ENCODE data around the gene DGKI. TPM values are rescaled to one million over a fixed set of nuclear protein-coding genes. Genes with fewer than 3 reads are reported as not detected.

Gene DGKI
- polyA plus RNA-seq, 2 of the 4 experiments (the other 2 are of a cell fraction), result 0.05 to 0.08 TPM

- no peak for FAIRE-seq
Measured at GRCh38 chr7:137681657-137682562, 164.9 kb downstream of the DGKI start.

DNA sequence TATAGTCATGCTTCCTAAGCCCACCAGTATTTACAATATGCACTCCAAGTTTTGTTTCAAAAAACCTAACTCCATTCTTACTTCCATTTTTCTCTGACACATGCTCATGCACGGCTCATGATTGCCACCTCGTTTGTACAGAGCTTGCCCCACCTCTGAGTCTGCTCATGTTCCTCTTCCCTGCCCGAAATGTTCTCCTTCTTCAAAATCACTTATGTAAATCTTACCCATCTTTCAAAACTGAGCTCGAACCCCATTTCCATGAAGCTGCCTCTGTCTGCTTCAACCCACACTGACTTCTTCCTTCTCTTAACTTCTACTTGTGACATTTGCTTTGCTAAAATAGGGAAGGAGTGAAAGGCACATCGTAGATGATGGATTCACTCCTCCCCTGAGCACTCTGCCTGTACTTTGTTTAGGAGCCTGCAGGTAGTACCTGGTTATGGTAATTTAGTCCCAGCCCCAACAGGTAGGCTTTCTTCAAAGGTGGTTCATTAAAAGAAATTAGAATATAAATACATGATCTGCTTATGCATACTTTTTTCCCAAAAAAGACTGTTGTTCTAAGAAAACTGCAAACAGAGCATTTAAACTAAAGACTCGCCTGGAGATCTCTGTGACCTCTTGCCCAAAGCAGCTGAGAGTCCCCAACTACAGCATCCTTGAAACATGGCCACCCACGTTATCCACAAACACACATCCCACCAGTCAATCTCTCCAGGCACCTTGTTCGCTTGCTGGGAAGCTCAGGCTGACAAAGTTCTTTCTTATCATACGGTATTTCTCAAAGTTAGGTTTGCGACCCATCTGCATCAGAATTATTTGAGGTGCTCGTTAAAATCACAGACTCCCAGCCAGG, 172.0 kb downstream of the DGKI start:
- ATAC-seq (no peak), FAIRE-seq (no peak), DNase-seq (ENCODE audit: low read depth in 1 of 2, low spot score in 1 of 2) (no peak)
- TF ChIP-seq ZC3H11A (IDR thresholded peaks at IDR 0.05) (no peak), NPAS2 (CRISPR knock-in tag; IDR thresholded peaks at IDR 0.05; ENCODE audit: borderline replicate concordance) (no peak), ZNF302 (CRISPR knock-in tag; IDR thresholded peaks at IDR 0.05) (no peak), ZFP36 (IDR thresholded peaks at IDR 0.05; ENCODE audit: borderline replicate concordance, partially characterized antibody) (no peak), RARB (CRISPR knock-in tag; IDR thresholded peaks at IDR 0.05) (no peak), JUNB (IDR thresholded peaks at IDR 0.05) (no peak), CTCF (IDR thresholded peaks at IDR 0.05) (no peak), HOXA7 (CRISPR knock-in tag; IDR thresholded peaks at IDR 0.05) (no peak), ZSCAN20 (CRISPR knock-in tag; IDR thresholded peaks at IDR 0.05) (no peak), EHF (CRISPR knock-in tag; IDR thresholded peaks at IDR 0.05) (no peak), RCOR1 (IDR thresholded peaks at IDR 0.05; ENCODE audit: low read depth, low read length) (no peak)
- TF ChIP-seq, protein P1, sequence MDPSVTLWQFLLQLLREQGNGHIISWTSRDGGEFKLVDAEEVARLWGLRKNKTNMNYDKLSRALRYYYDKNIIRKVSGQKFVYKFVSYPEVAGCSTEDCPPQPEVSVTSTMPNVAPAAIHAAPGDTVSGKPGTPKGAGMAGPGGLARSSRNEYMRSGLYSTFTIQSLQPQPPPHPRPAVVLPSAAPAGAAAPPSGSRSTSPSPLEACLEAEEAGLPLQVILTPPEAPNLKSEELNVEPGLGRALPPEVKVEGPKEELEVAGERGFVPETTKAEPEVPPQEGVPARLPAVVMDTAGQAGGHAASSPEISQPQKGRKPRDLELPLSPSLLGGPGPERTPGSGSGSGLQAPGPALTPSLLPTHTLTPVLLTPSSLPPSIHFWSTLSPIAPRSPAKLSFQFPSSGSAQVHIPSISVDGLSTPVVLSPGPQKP (IDR thresholded peaks at IDR 0.05; ENCODE audit: low read depth, low read length), result no peak
- TF ChIP-seq, protein P2, sequence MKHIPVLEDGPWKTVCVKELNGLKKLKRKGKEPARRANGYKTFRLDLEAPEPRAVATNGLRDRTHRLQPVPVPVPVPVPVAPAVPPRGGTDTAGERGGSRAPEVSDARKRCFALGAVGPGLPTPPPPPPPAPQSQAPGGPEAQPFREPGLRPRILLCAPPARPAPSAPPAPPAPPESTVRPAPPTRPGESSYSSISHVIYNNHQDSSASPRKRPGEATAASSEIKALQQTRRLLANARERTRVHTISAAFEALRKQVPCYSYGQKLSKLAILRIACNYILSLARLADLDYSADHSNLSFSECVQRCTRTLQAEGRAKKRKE (CRISPR knock-in tag; IDR thresholded peaks at IDR 0.05; ENCODE audit: low read depth), result no peak
- TF ChIP-seq, protein P3, sequence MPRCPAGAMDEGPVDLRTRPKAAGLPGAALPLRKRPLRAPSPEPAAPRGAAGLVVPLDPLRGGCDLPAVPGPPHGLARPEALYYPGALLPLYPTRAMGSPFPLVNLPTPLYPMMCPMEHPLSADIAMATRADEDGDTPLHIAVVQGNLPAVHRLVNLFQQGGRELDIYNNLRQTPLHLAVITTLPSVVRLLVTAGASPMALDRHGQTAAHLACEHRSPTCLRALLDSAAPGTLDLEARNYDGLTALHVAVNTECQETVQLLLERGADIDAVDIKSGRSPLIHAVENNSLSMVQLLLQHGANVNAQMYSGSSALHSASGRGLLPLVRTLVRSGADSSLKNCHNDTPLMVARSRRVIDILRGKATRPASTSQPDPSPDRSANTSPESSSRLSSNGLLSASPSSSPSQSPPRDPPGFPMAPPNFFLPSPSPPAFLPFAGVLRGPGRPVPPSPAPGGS (IDR thresholded peaks at IDR 0.05), result no peak
- TF ChIP-seq, protein P4, sequence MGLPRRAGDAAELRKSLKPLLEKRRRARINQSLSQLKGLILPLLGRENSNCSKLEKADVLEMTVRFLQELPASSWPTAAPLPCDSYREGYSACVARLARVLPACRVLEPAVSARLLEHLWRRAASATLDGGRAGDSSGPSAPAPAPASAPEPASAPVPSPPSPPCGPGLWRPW (IDR thresholded peaks at IDR 0.05), result no peak
- H3K4me2 ChIP-seq, result no peak overlapping the region
- H3K9me3 ChIP-seq, result no peaks in the 10 kb centered on the region
- POLR2A ChIA-PET, result no interaction called here
- H3K4me3 ChIP-seq, result no peak overlapping the region
- 41% methylated on average over 11 of the region's 11 CpGs for WGBS (ENCODE audit: missing lambda C conversion rate)
- no peak overlapping the region for H3K27ac ChIP-seq
- CTCF ChIA-PET, result interaction anchor here (1.5 to 1.6 kb wide), 2 partner anchors 18 to 19 kb away, joined by 6 to 8 read pairs; no protein-coding TSS in a partner anchor
- no peaks in the 10 kb centered on the region for H3K4me1 ChIP-seq

More at GRCh38 chr7:137681657-137682562, 164.9 kb downstream of the DGKI start:
- Histone ChIP-seq H3K4me3 (no peak overlapping the region), H3K4me2 (no peak overlapping the region), H3K4me1 (no peaks in the 10 kb centered on the region), H3K9me3 (no peaks in the 10 kb centered on the region), H3K27ac (no peak overlapping the region)
- POLR2A ChIA-PET, result no interaction called here
- ATAC-seq (no peak; a peak in 1 of 6 replicates), DNase-seq (ENCODE audit: low read depth in 1 of 2, low spot score in 1 of 2) (no peak)
- CTCF ChIA-PET, result interaction anchor here (1.1 to 1.2 kb wide), 2 partner anchors 26 to 218 kb away, joined by 3 to 8 read pairs; no protein-coding TSS in a partner anchor
- WGBS (ENCODE audit: missing lambda C conversion rate), result 21% methylated on average over 7 of the region's 7 CpGs
- TF ChIP-seq CEBPB (IDR thresholded peaks at IDR 0.05) (peak; percentile 35 to 41; a peak in 1 of 4 replicates), POLR2A (IDR thresholded peaks at IDR 0.05; ENCODE audit: low read length) (no peak)
- TF ChIP-seq, protein P2 (CRISPR knock-in tag; IDR thresholded peaks at IDR 0.05; ENCODE audit: low read depth), result no peak
